ENCODE measurements around the gene CFAP61. TPM values are rescaled to one million over a fixed set of nuclear protein-coding genes. Genes with fewer than 3 reads are reported as not detected.

The CFAP61 gene
- total and polyA plus RNA-seq, 3 experiments from 2014 or later, result not detected

DNA sequence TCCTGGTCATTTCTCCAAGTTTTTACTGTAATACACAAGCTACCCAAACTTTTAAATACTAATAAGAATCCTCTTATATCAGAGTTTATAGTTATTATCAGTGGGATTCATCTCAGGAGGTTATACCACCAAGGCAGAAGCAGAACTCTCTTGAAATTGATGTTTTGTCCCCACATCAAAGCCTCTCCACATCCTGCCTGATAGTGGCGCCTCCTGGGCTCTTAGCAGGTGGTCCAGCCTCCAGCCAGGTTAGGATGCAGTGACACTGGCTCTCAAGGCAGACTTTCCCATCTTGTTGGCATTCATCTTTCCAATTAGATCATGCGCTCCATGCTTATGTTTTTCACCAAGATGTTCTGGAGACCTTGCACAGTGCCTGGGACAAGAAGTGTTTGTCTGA, 233.7 kb downstream of the CFAP61 start:
- Mint-ChIP-seq H3K36me3 (no peaks in the 10 kb centered on the region), H3K4me1 (no peaks in the 10 kb centered on the region), H3K27ac (no peak overlapping the region), H3K27me3 (peaks cover 13 to 22% of the 10 kb centered on the region in 2 donors), H3K9me3 (peaks cover 0 to 10% (median 2%) of the 10 kb centered on the region in 5 donors), H3K4me3 (no peak overlapping the region)
- no peak overlapping the region for H3K4me3 ChIP-seq (ENCODE audit: low read length)
- POLR2A ChIA-PET, result no interaction called here
- no peak overlapping the region for H3K27ac ChIP-seq (ENCODE audit: low read depth, low read length)
- CTCF ChIA-PET, result no interaction called here
- H3K36me3 ChIP-seq (ENCODE audit: insufficient read depth, low read length), result no peaks in the 10 kb centered on the region
- DNase-seq, result no peak
- H3K9me3 ChIP-seq (ENCODE audit: low read length), result no peaks in the 10 kb centered on the region
- H3K4me1 ChIP-seq (ENCODE audit: insufficient read depth, low read length), result no peaks in the 10 kb centered on the region
- H3K27me3 ChIP-seq (ENCODE audit: insufficient read depth, low read length, poor library complexity, severe bottlenecking), result no peaks in the 10 kb centered on the region

DNA sequence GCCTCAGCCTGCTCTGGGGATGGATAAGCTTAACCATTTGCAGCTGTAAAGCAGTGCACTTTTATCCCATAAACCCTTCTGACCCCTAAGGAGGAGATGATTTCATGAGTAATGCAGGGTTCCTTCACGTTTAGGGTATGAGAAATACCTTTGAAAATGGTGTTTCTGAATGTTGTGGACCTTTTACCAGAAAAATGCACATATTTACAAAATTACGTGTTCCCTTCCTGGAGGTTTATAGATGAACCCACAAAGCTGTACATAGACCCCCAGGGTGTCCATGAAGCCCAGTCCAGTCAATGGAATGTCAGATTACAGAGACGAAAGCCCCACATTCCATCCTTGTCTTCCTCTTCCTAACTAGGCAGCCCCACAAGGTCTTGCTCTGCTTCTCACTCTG, 237.0 kb downstream of the CFAP61 start:
- Histone ChIP-seq H3K27me3 (ENCODE audit: insufficient read depth, low read length, poor library complexity, severe bottlenecking) (no peaks in the 10 kb centered on the region), H3K9me3 (ENCODE audit: low read length) (no peaks in the 10 kb centered on the region), H3K27ac (ENCODE audit: low read depth, low read length) (no peak overlapping the region), H3K36me3 (ENCODE audit: insufficient read depth, low read length) (no peaks in the 10 kb centered on the region), H3K4me3 (ENCODE audit: low read length) (no peak overlapping the region), H3K4me1 (ENCODE audit: insufficient read depth, low read length) (no peaks in the 10 kb centered on the region)
- ChIA-PET CTCF (no interaction called here), POLR2A (no interaction called here)
- peaks cover 13 to 22% of the 10 kb centered on the region in 2 donors for H3K27me3 Mint-ChIP-seq
- H3K36me3 Mint-ChIP-seq, result no peaks in the 10 kb centered on the region
- peaks cover 0 to 8% (median 2%) of the 10 kb centered on the region in 5 donors for H3K9me3 Mint-ChIP-seq
- H3K4me3 Mint-ChIP-seq, result no peak overlapping the region
- no peak overlapping the region for H3K27ac Mint-ChIP-seq
- no peak for DNase-seq
- H3K4me1 Mint-ChIP-seq, result no peaks in the 10 kb centered on the region

DNA sequence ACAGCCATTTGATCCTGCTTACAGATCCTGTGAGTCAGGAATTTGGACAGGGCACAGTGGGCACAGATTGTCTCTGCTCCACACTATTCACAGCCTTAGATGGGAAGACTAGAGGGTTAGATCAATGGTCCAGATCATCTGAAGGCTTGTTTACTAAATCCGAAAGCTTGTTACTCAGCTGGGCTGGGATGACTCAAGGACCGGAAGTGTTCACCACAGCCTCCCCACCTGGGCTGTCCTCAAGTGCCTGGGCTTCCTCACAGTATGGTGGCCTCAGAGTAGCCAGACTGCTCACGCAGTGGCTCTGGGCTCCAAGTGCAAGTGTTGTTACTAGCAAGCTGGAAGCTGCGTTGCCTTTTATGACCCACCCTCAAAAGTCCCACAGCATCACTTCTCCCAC, 240.1 kb downstream of the CFAP61 start:
- H3K4me3 Mint-ChIP-seq, result no peak overlapping the region
- no peaks in the 10 kb centered on the region for H3K4me1 Mint-ChIP-seq
- H3K27me3 Mint-ChIP-seq, result peaks cover 6 to 10% of the 10 kb centered on the region in 2 donors
- Histone ChIP-seq H3K27me3 (ENCODE audit: insufficient read depth, low read length, poor library complexity, severe bottlenecking) (no peaks in the 10 kb centered on the region), H3K4me1 (ENCODE audit: insufficient read depth, low read length) (no peaks in the 10 kb centered on the region), H3K36me3 (ENCODE audit: insufficient read depth, low read length) (no peaks in the 10 kb centered on the region), H3K4me3 (ENCODE audit: low read length) (no peak overlapping the region), H3K9me3 (ENCODE audit: low read length) (no peaks in the 10 kb centered on the region), H3K27ac (ENCODE audit: low read depth, low read length) (no peak overlapping the region)
- no peak overlapping the region for H3K27ac Mint-ChIP-seq
- DNase-seq, result no peak
- ChIA-PET POLR2A (no interaction called here), CTCF (no interaction called here)
- H3K9me3 Mint-ChIP-seq, result no peaks in the 10 kb centered on the region
- no peaks in the 10 kb centered on the region for H3K36me3 Mint-ChIP-seq

DNA sequence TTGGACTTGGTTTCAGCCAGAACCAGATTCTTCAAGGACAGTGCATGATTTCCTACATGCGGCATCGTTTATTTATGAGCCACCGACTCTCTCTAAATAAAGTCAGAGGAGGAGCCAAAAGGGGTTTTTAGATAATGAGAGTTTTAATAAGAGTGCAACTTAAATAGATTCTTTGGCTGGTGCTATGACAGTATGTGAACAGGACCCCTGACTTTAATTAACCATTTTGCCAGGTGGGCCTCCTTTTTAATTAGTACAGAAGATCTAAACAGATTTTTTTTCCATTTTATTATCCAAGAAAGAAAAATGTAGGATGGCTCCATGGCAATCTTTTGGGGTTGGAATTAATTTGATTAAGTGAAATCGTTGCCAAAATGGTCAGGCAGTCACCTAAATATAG, 240.8 kb downstream of the CFAP61 start:
- Mint-ChIP-seq H3K4me3 (no peak overlapping the region), H3K36me3 (no peaks in the 10 kb centered on the region), H3K27ac (no peak overlapping the region), H3K27me3 (peaks cover 2 to 3% of the 10 kb centered on the region in 2 donors), H3K9me3 (no peaks in the 10 kb centered on the region), H3K4me1 (no peaks in the 10 kb centered on the region)
- no peaks in the 10 kb centered on the region for H3K36me3 ChIP-seq (ENCODE audit: insufficient read depth, low read length)
- no peaks in the 10 kb centered on the region for H3K4me1 ChIP-seq (ENCODE audit: insufficient read depth, low read length)
- no peak for DNase-seq
- no peak overlapping the region for H3K4me3 ChIP-seq (ENCODE audit: low read length)
- ChIA-PET POLR2A (no interaction called here), CTCF (no interaction called here)
- no peaks in the 10 kb centered on the region for H3K27me3 ChIP-seq (ENCODE audit: insufficient read depth, low read length, poor library complexity, severe bottlenecking)
- no peak overlapping the region for H3K27ac ChIP-seq (ENCODE audit: low read depth, low read length)
- no peaks in the 10 kb centered on the region for H3K9me3 ChIP-seq (ENCODE audit: low read length)

DNA sequence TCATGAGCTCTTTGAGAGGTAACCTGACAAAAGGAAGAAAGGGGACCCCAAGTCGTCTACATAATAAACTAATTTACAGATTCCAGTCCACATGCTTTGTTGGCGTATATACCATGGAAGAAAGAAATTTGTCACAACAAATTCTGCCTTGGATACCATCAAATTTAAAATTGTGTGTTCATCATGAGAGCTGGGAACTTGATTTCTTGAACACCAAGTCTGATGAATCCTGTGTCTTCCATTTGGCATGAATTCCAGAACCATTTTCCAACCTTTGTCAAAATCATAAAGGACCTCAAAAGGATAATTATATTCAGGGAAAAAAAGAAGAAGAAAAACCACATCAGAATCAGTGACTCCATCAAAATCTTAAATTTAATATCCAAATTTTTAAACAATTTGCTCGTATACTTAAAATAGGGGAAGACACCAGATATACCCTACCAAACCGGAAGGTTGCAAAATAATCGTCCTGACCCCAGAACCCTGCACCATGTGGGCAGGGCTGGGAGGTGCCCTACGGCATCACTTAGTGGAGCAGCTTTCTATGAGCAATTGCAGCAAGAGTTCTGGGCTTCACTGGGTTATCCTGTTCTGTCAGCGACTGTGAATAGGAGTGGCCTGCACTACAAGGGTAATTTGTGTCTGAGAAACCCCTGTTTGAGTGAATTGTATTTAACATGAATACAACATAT, 241.5 kb downstream of the CFAP61 start:
- Mint-ChIP-seq H3K27ac (no peak overlapping the region), H3K27me3 (peaks cover 0 to 2% of the 10 kb centered on the region in 2 donors), H3K4me3 (no peak overlapping the region), H3K36me3 (no peaks in the 10 kb centered on the region), H3K9me3 (no peaks in the 10 kb centered on the region), H3K4me1 (no peaks in the 10 kb centered on the region)
- no peaks in the 10 kb centered on the region for H3K4me1 ChIP-seq (ENCODE audit: insufficient read depth, low read length)
- no peak overlapping the region for H3K4me3 ChIP-seq (ENCODE audit: low read length)
- ChIA-PET POLR2A (no interaction called here), CTCF (no interaction called here)
- DNase-seq, result no peak
- no peak overlapping the region for H3K27ac ChIP-seq (ENCODE audit: low read depth, low read length)
- no peaks in the 10 kb centered on the region for H3K9me3 ChIP-seq (ENCODE audit: low read length)
- no peaks in the 10 kb centered on the region for H3K27me3 ChIP-seq (ENCODE audit: insufficient read depth, low read length, poor library complexity, severe bottlenecking)
- H3K36me3 ChIP-seq (ENCODE audit: insufficient read depth, low read length), result no peaks in the 10 kb centered on the region

DNA sequence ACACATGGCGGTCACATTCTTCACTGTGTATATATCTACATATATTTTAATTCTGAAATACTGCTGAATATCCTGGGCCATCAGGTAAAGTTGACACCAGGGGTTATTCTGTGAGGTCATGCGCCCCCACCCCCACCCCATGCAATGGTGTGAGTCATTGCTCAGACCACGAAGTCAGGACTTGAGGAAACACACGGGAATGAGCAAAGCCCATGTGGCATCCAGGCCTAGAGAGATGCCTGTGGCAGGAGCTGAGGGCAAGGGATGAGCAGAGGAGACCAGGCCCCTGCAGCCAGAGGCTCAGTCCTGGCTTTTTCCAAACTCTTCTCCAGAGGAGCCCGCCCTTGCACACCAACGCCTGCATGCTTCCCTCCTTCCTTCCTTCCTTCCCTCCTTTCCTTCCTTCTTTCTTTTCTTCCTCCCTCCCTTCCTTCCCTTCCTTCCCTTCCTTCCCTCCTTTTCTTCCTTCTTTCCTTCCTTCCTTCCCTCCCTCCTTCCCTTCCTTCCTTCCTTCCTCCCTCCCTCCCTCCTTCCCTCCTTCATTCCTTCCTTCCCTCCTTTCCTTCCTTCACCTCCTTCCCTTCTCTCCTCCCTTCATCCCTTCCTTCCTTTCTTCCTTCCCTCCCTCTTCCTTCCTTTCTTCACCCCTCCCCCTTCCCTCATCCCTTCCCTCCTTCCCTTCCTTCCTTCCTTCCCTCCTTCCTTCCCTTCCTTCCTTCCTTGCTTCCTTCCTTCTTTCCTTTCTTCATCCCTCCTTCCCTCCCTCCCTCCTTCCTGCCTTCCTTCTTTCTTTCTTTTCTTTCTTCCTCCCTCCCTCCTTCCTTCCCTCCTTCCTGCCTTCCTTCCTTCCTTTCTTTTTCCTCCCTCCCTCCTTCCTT, 243.5 kb downstream of the CFAP61 start:
- Histone ChIP-seq H3K4me3 (ENCODE audit: low read length) (no peak overlapping the region), H3K27ac (ENCODE audit: low read depth, low read length) (no peak overlapping the region), H3K4me1 (ENCODE audit: insufficient read depth, low read length) (no peaks in the 10 kb centered on the region), H3K27me3 (ENCODE audit: insufficient read depth, low read length, poor library complexity, severe bottlenecking) (no peaks in the 10 kb centered on the region), H3K36me3 (ENCODE audit: insufficient read depth, low read length) (no peaks in the 10 kb centered on the region), H3K9me3 (ENCODE audit: low read length) (no peaks in the 10 kb centered on the region)
- Mint-ChIP-seq H3K9me3 (no peaks in the 10 kb centered on the region), H3K36me3 (no peaks in the 10 kb centered on the region), H3K4me1 (no peaks in the 10 kb centered on the region), H3K27me3 (peaks cover 0 to 2% of the 10 kb centered on the region in 2 donors), H3K4me3 (no peak overlapping the region), H3K27ac (no peak overlapping the region)
- ChIA-PET CTCF (no interaction called here), POLR2A (no interaction called here)
- DNase-seq, result no peak

DNA sequence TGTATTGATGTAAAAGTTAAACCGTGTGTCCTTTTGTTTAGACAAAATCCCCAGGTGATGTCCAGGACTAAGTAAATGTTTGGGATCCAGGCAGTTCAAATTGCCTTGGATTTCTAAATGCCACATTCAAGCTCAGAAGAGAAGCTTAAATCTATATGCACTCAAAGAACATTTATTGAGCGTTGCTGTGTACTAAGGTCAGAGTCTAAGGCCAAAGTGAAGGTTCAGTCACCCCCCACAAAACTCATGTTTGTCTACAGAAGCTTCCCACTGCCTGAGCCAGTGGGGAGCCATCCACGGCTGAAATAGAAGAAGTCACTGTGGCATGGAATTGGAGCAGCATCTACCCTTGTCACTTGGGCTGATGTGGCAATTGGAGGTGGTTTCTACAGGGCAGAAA, 244.8 kb downstream of the CFAP61 start:
- no peaks in the 10 kb centered on the region for H3K9me3 ChIP-seq (ENCODE audit: low read length)
- H3K27me3 Mint-ChIP-seq, result peaks cover 3% of the 10 kb centered on the region in 2 donors
- H3K4me3 ChIP-seq (ENCODE audit: low read length), result no peak overlapping the region
- POLR2A ChIA-PET, result no interaction called here
- H3K27ac Mint-ChIP-seq, result no peak overlapping the region
- CTCF ChIA-PET, result no interaction called here
- no peaks in the 10 kb centered on the region for H3K4me1 ChIP-seq (ENCODE audit: insufficient read depth, low read length)
- no peaks in the 10 kb centered on the region for H3K36me3 Mint-ChIP-seq
- no peaks in the 10 kb centered on the region for H3K36me3 ChIP-seq (ENCODE audit: insufficient read depth, low read length)
- no peak overlapping the region for H3K4me3 Mint-ChIP-seq
- H3K4me1 Mint-ChIP-seq, result no peaks in the 10 kb centered on the region
- H3K27ac ChIP-seq (ENCODE audit: low read depth, low read length), result no peak overlapping the region
- no peaks in the 10 kb centered on the region for H3K27me3 ChIP-seq (ENCODE audit: insufficient read depth, low read length, poor library complexity, severe bottlenecking)
- H3K9me3 Mint-ChIP-seq, result no peaks in the 10 kb centered on the region
- no peak for DNase-seq

DNA sequence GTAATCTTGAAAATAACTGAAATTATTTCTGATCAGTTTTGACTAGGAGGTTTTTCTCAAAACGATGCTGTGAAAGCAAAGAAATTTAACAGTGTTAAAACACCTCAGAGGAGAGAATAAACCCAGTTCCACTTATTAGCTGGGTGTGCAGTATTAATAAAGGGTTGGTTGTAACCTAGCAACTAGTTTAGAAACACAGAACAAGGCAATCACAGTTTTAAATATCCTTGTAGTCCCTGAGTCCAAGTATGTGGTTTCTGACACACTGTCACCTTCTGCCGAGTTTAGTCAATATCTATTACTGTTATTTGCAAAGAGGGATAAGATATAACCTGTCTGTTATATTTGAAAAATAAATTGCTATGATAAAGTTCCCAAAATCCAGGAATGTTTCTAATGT, 245.4 kb downstream of the CFAP61 start:
- H3K27ac ChIP-seq (ENCODE audit: low read depth, low read length), result no peak overlapping the region
- H3K27me3 Mint-ChIP-seq, result peaks cover 3 to 6% of the 10 kb centered on the region in 2 donors
- no peaks in the 10 kb centered on the region for H3K4me1 Mint-ChIP-seq
- H3K27me3 ChIP-seq (ENCODE audit: insufficient read depth, low read length, poor library complexity, severe bottlenecking), result no peaks in the 10 kb centered on the region
- H3K4me3 ChIP-seq (ENCODE audit: low read length), result no peak overlapping the region
- POLR2A ChIA-PET, result no interaction called here
- no peaks in the 10 kb centered on the region for H3K36me3 Mint-ChIP-seq
- CTCF ChIA-PET, result no interaction called here
- H3K4me1 ChIP-seq (ENCODE audit: insufficient read depth, low read length), result no peaks in the 10 kb centered on the region
- no peak for DNase-seq
- no peaks in the 10 kb centered on the region for H3K36me3 ChIP-seq (ENCODE audit: insufficient read depth, low read length)
- no peak overlapping the region for H3K27ac Mint-ChIP-seq
- H3K9me3 Mint-ChIP-seq, result no peaks in the 10 kb centered on the region
- no peak overlapping the region for H3K4me3 Mint-ChIP-seq
- H3K9me3 ChIP-seq (ENCODE audit: low read length), result no peaks in the 10 kb centered on the region
